Keratinocyte (primary cell): ENCODE data around the gene UTP11. TPM values are rescaled to one million over a fixed set of nuclear protein-coding genes. Genes with fewer than 3 reads are reported as not detected.

Experiments used
- DNase-seq: peaks from one replicate; pipeline ENCODE4 v3.0.0-alpha.2; 2011; ENCODE audit warnings: low read depth, missing footprints, low spot score
- FAIRE-seq: peaks from 2 replicates; lab custom pipeline; 2011; peaks lifted over from hg19 to GRCh38; lab: Jason Lieb, UNC
- H2AFZ ChIP-seq: 2 replicates; pipeline ENCODE4 v1.6.0; 2012; ENCODE audit warnings: low read length, control low read depth, inconsistent platforms; ENCODE audit not compliant: control insufficient read depth
- H3K27ac ChIP-seq: 2 replicates; pipeline ENCODE4 v1.5.1; 2011; ENCODE audit warnings: low read length; ENCODE audit not compliant: control insufficient read depth, insufficient read depth
- H3K27me3 ChIP-seq: 3 replicates; pipeline ENCODE4 v1.6.0; 2011; ENCODE audit warnings: low read length; ENCODE audit not compliant: control insufficient read depth, insufficient read depth; ENCODE audit errors: extremely low read depth
- H3K36me3 ChIP-seq, 2 experiments: 2 replicates in 1 of 2; 3 replicates in 1 of 2; pipeline ENCODE4 v1.5.1; 2011; ENCODE audit warnings: low read length in 2 of 2, mild to moderate bottlenecking in 1 of 2; ENCODE audit not compliant: control insufficient read depth in 2 of 2, insufficient read depth in 2 of 2; ENCODE audit errors: extremely low read depth in 1 of 2
- H3K4me1 ChIP-seq: 3 replicates; pipeline ENCODE4 v1.5.1; 2011; ENCODE audit warnings: low read length; ENCODE audit not compliant: control insufficient read depth, insufficient read depth; ENCODE audit errors: extremely low read depth
- H3K4me2 ChIP-seq: 3 replicates; pipeline ENCODE4 v1.6.0; 2011; ENCODE audit warnings: low read depth, low read length; ENCODE audit not compliant: control insufficient read depth, insufficient read depth; ENCODE audit errors: extremely low read depth
- H3K4me3 ChIP-seq, 3 experiments: fragments of 200-600 bp in 1 of 3; sonication (generic) in 1 of 3; 2 replicates in 2 of 3; 3 replicates in 1 of 3; pipeline ENCODE4 v1.5.1; 2011 to 2016; ENCODE audit warnings: low read length in 3 of 3, mild to moderate bottlenecking in 3 of 3, control low read depth in 2 of 3, inconsistent platforms in 1 of 3, low read depth in 1 of 3, mixed read lengths in 1 of 3, mixed run types in 1 of 3, moderate library complexity in 1 of 3; ENCODE audit not compliant: control insufficient read depth in 2 of 3, insufficient read depth in 2 of 3; ENCODE audit errors: extremely low read depth in 1 of 3
- H3K79me2 ChIP-seq: 2 replicates; pipeline ENCODE4 v1.6.0; 2012; ENCODE audit warnings: low read length; ENCODE audit not compliant: control insufficient read depth, insufficient read depth
- H3K9ac ChIP-seq: 3 replicates; pipeline ENCODE4 v1.6.0; 2011; ENCODE audit warnings: low read length; ENCODE audit not compliant: control insufficient read depth, insufficient read depth; ENCODE audit errors: extremely low read depth
- H3K9me1 ChIP-seq: 3 replicates; pipeline ENCODE4 v1.6.0; 2011; ENCODE audit warnings: low read length; ENCODE audit not compliant: control insufficient read depth, insufficient read depth; ENCODE audit errors: extremely low read depth
- H3K9me3 ChIP-seq: 2 replicates; pipeline ENCODE4 v1.5.1; 2012; ENCODE audit warnings: low read depth, low read length; ENCODE audit not compliant: control insufficient read depth
- H4K20me1 ChIP-seq: 3 replicates; pipeline ENCODE4 v1.6.0; 2011; ENCODE audit warnings: low read length; ENCODE audit not compliant: control insufficient read depth, insufficient read depth; ENCODE audit errors: extremely low read depth
- CTCF ChIP-seq, 3 experiments: IDR thresholded peaks in 1 of 3; conservative IDR thresholded peaks in 1 of 3; optimal IDR thresholded peaks in 1 of 3; 2 replicates in 2 of 3; 3 replicates in 1 of 3; pipeline versions ENCODE3 to v1.5.1; 2011; ENCODE audit warnings: low read length in 3 of 3, mild to moderate bottlenecking in 3 of 3, moderate library complexity in 2 of 3, control low read depth in 1 of 3, inconsistent platforms in 1 of 3; ENCODE audit not compliant: insufficient read depth in 2 of 3; ENCODE audit errors: extremely low read depth in 1 of 3
- EZH2 ChIP-seq: IDR thresholded peaks from one replicate; pipeline ENCODE4 v1.6.1; 2012; ENCODE audit warnings: inconsistent platforms, mild to moderate bottlenecking, low read length, moderate library complexity
- dilution Hi-C: fragments of 300-500 bp; cut with MboI; formaldehyde crosslinking; loops from one replicate; pipeline ENCODE4 v1.7.0; 2020; ENCODE audit warnings: low sequenced_read_pairs; ENCODE audit not compliant: extremely low pct_ligation_motif_present
- polyA plus RNA-seq, 5 experiments: library from polyadenylated mRNA; depleted of rRNA in 3 of 5; stranded (reverse) in 3 of 5; stranded (forward) in 1 of 5; unstranded in 1 of 5; fragments of >200 nt; gene quantifications; 1 replicate in 1 of 5; 2 replicates in 3 of 5; 3 replicates in 1 of 5; pipeline versions ENCODE4 v1.2.1 to v1.2.3, GENCODE V29; 2011 to 2012; ENCODE audit warnings: missing spikeins in 2 of 5, low read depth in 1 of 5, low replicate concordance in 1 of 5

UTP11 gene
- polyA plus RNA-seq, 1 donor (not counting 4 experiments of a cell fraction or from before 2014, with no cell fraction given), result 50.0 TPM

- DNase-seq (no peak), FAIRE-seq (peak; percentile 64)
- Histone ChIP-seq H2AFZ (no peak overlapping the region), H3K4me3 (no peak overlapping the region), H3K27ac (no peak overlapping the region), H3K9me3 (no peaks in the 10 kb centered on the region), H3K36me3 (no peaks in the 10 kb centered on the region), H3K9me1 (no peaks in the 10 kb centered on the region), H3K4me2 (peak overlapping the region; percentile 23), H3K9ac (no peak overlapping the region), H3K79me2 (peaks cover 6% of the 10 kb centered on the region), H3K4me1 (peaks cover 35% of the 10 kb centered on the region), H3K27me3 (peaks cover 3% of the 10 kb centered on the region), H4K20me1 (no peaks in the 10 kb centered on the region)
- dilution Hi-C loops, result no loop called here
- TF ChIP-seq CTCF (optimal IDR thresholded peaks at IDR 0.05 in 1 of 3, IDR thresholded peaks at IDR 0.05 in 1 of 3, conservative IDR thresholded peaks at IDR 0.05 in 1 of 3; ENCODE audit: extremely low read depth in 1 of 3, insufficient read depth in 2 of 3, low read length in 3 of 3) (no peak), EZH2 (no peak)
Measured at GRCh38 chr1:38051079-38051543, 38.6 kb downstream of the UTP11 start.

GRCh38 chr1:38052750-38053415, 40.3 kb downstream of the UTP11 start:
- FAIRE-seq (peak; percentile 66), DNase-seq (no peak)
- no peaks in the 10 kb centered on the region for H3K27me3 ChIP-seq
- dilution Hi-C loops, result no loop called here
- no peak overlapping the region for H3K27ac ChIP-seq
- H3K9me3 ChIP-seq, result no peaks in the 10 kb centered on the region
- TF ChIP-seq CTCF (optimal IDR thresholded peaks at IDR 0.05 in 1 of 3, IDR thresholded peaks at IDR 0.05 in 1 of 3, conservative IDR thresholded peaks at IDR 0.05 in 1 of 3; ENCODE audit: extremely low read depth in 1 of 3, insufficient read depth in 2 of 3, low read length in 3 of 3), result no peak
- TF ChIP-seq EZH2, result no peak
- H3K4me1 ChIP-seq, result peaks cover 32% of the 10 kb centered on the region
- no peak overlapping the region for H3K4me3 ChIP-seq
- no peaks in the 10 kb centered on the region for H3K36me3 ChIP-seq
- no peak overlapping the region for H2AFZ ChIP-seq
- no peak overlapping the region for H3K9ac ChIP-seq
- H3K9me1 ChIP-seq, result no peaks in the 10 kb centered on the region
- peak overlapping the region; percentile 62 for H3K4me2 ChIP-seq
- H3K79me2 ChIP-seq, result peaks cover 6% of the 10 kb centered on the region
- H4K20me1 ChIP-seq, result no peaks in the 10 kb centered on the region
